K562 (cell line): ENCODE data around the gene CRTC3. TPM values are rescaled to one million over a fixed set of nuclear protein-coding genes. Genes with fewer than 3 reads are reported as not detected.

ENCODE experiments used
- EGR1 ChIP-seq: fragments of 450-650 bp; conservative IDR thresholded peaks from 2 replicates; pipeline ENCODE4 v1.6.1; 2017; ENCODE audit warnings: mild to moderate bottlenecking
- FOS ChIP-seq: IDR thresholded peaks from 3 replicates; pipeline ENCODE4 v1.6.1; 2011; ENCODE audit not compliant: insufficient read length; ENCODE audit errors: extremely low read depth
- FOXP1 ChIP-seq: sonication (generic); formaldehyde crosslinking; IDR thresholded peaks from 2 replicates; pipeline ENCODE4 v1.8.0; 2022; ENCODE audit warnings: mild to moderate bottlenecking, missing genetic modification reagents
- HES1 ChIP-seq: fragments of 450-650 bp; IDR thresholded peaks from 2 replicates; pipeline ENCODE4 v1.6.1; 2016; ENCODE audit warnings: low read depth, mild to moderate bottlenecking, moderate library complexity
- HMGXB4 ChIP-seq: sonication (generic); formaldehyde crosslinking; IDR thresholded peaks from 2 replicates; pipeline ENCODE4 v1.8.1; 2023; ENCODE audit warnings: mild to moderate bottlenecking, missing genetic modification reagents
- KAT2B ChIP-seq: IDR thresholded peaks from one replicate; pipeline ENCODE4 v1.6.1; 2012; ENCODE audit warnings: low read depth, mild to moderate bottlenecking, control low read depth, inconsistent platforms, low read length, moderate library complexity
- KLF16 ChIP-seq: IDR thresholded peaks from 2 replicates; pipeline ENCODE4 v1.6.1; 2016; ENCODE audit warnings: antibody characterized with exemption
- LEF1 ChIP-seq: fragments of 450-650 bp; IDR thresholded peaks from 2 replicates; pipeline ENCODE4 v1.6.1; 2016; ENCODE audit warnings: mild to moderate bottlenecking
- RBBP5 ChIP-seq: fragments of 200-600 bp; sonication (generic); IDR thresholded peaks from 2 replicates; pipeline ENCODE4 v1.6.1; 2012; ENCODE audit warnings: borderline replicate concordance, mild to moderate bottlenecking, low read length, control low read depth, inconsistent platforms; ENCODE audit not compliant: insufficient read depth, poor library complexity, severe bottlenecking
- SMARCB1 ChIP-seq: IDR thresholded peaks from 2 replicates; pipeline ENCODE4 v1.6.1; 2011; ENCODE audit warnings: improper control_type of control experiment, low read depth; ENCODE audit not compliant: insufficient read length
- SNAPC5 ChIP-seq: fragments of 250-450 bp; sonication (Bioruptor Pico); IDR thresholded peaks from 2 replicates; pipeline ENCODE4 v1.8.0; 2021; ENCODE audit warnings: moderate library complexity, mild to moderate bottlenecking, inconsistent platforms
- SPI1 ChIP-seq: IDR thresholded peaks from 2 replicates; pipeline ENCODE4 v1.6.1; 2011; ENCODE audit warnings: low read depth, low read length, control low read depth, borderline replicate concordance
- TBL1XR1 ChIP-seq, 2 experiments: IDR thresholded peaks; 2 replicates each; pipeline ENCODE4 v1.6.1; 2012; ENCODE audit warnings: improper control_type of control experiment in 2 of 2, low read length in 2 of 2, mild to moderate bottlenecking in 1 of 2
- ZNF507 ChIP-seq: conservative IDR thresholded peaks from 2 replicates; pipeline ENCODE4 v1.6.1; 2017; ENCODE audit warnings: missing genetic modification characterization, missing compliant biosample characterization
- ZNF696 ChIP-seq: fragments of 250-450 bp; sonication (Bioruptor Pico); conservative IDR thresholded peaks from 2 replicates; pipeline ENCODE4 v1.4.0; 2020; ENCODE audit warnings: mild to moderate bottlenecking, moderate library complexity
- ZNF830 ChIP-seq: fragments of 250-450 bp; sonication (Bioruptor Pico); IDR thresholded peaks from 2 replicates; pipeline ENCODE4 v1.5.0; 2021; ENCODE audit warnings: mild to moderate bottlenecking
- polyA plus RNA-seq, 8 experiments: library from polyadenylated mRNA; depleted of rRNA in 4 of 8; stranded (reverse) in 5 of 8; unstranded in 3 of 8; fragments of >200 nt; fragmentation: Nextera tagmentation in 2 of 8; fragmentation: Illumina TruSeq in 1 of 8; extraction: Ambion mirVana in 2 of 8; extraction: Trizol in 1 of 8; gene quantifications; 2 replicates each; pipeline versions ENCODE4 v1.2.1 to v1.2.3, GENCODE V29; 2011 to 2014; ENCODE audit warnings: inconsistent platforms in 1 of 8, missing spikeins in 1 of 8
- total RNA-seq, 7 experiments: library from RNA; depleted of rRNA in 6 of 7; stranded (reverse); fragments of >200 nt in 6 of 7; fragmentation: Illumina TruSeq in 2 of 7; extraction: Trizol in 2 of 7; gene quantifications; 2 replicates each; pipeline versions ENCODE4 v1.2.1 to v1.2.3, GENCODE V29; 2011 to 2021; ENCODE audit warnings: low replicate concordance in 1 of 7
- TF ChIP-seq, protein P1 (sequence below): fragments of 250-450 bp; sonication (Bioruptor Pico); IDR thresholded peaks from 2 replicates; pipeline ENCODE4 v1.8.0; 2022; ENCODE audit warnings: moderate library complexity, mild to moderate bottlenecking, inconsistent platforms
- TF ChIP-seq, protein P2 (sequence below): fragments of 250-450 bp; sonication (Bioruptor Pico); IDR thresholded peaks from 2 replicates; pipeline ENCODE4 v1.8.0; 2021; ENCODE audit warnings: mild to moderate bottlenecking, moderate library complexity
- TF ChIP-seq, protein P3 (sequence below), 2 experiments: fragments of 150-350 bp in 1 of 2; IDR thresholded peaks; 2 replicates each; pipeline ENCODE4 v1.6.1; 2012 to 2016; ENCODE audit warnings: low read depth in 2 of 2, low read length in 2 of 2, mild to moderate bottlenecking in 1 of 2, moderate library complexity in 1 of 2

CRTC3 gene
- total and polyA plus RNA-seq, 9 of the 15 experiments (the other 6 are each of a cell fraction or from before 2014, with no cell fraction given) = 1.2 to 19.0 (median 11.6) TPM

DNA sequence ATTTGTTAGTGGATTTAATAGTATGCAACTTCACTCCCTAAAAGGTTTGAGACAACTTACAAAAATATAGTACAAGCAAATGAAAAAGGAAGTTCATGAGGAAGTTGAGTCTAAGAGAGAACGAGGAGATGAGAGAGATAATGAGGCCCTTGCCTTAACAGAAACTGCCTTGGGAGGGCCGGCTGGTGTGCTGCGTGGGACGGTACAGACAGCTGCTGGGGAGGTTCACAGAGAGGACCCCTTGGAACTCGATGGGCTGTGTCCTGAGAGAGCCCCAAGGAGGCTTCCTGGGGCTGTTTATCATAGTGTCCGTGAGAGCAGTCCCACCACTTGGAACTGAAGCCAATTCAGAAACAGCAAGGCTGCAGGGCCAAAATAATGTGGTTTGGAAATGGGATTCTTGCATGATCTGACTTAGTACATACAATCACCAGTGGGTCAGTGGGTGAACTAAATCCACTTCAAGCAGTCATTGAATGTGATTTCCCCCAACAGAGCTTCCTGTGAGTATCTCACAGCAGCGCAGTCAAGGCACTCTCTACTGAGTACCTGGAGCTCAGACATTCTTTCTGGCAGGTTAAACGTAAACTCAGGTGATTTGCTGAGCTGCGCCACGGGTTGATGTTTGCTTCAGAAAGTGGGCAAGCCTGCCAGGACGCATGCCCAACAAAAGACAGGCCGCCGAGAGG lies 90.8 kb downstream of the CRTC3 start (continued):
- TF ChIP-seq ZNF507 (tag) (no peak), FOS (no peak), RBBP5 (peak; percentile 47), EGR1 (peak; percentile 47), SPI1 (0 out of 2 replicates have a peak, but pooled peaks have one; percentile 11), LEF1 (peak; percentile 65; the same call in 1 of the 2 replicates), ZNF830 (no peak), KAT2B (no peak), SMARCB1 (peak; percentile 42), KLF16 (0 out of 2 replicates have a peak, but pooled peaks have one; percentile 40), HMGXB4 (no peak), TBL1XR1 (IDR thresholded peaks at IDR 0.05; ENCODE audit: low read length in 2 of 2) (0 out of 4 replicates have a peak, but pooled peaks of 1 of the 2 experiments have one; percentile 3), FOXP1 (CRISPR knock-in tag) (no peak), HES1 (0 out of 2 replicates have a peak, but pooled peaks have one; percentile 9), ZNF696 (CRISPR knock-in tag) (no peak), SNAPC5 (no peak)
- TF ChIP-seq, protein P1, sequence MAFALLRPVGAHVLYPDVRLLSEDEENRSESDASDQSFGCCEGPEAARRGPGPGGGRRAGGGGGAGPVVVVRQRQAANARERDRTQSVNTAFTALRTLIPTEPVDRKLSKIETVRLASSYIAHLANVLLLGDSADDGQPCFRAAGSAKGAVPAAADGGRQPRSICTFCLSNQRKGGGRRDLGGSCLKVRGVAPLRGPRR = no peak
- TF ChIP-seq, protein P2, sequence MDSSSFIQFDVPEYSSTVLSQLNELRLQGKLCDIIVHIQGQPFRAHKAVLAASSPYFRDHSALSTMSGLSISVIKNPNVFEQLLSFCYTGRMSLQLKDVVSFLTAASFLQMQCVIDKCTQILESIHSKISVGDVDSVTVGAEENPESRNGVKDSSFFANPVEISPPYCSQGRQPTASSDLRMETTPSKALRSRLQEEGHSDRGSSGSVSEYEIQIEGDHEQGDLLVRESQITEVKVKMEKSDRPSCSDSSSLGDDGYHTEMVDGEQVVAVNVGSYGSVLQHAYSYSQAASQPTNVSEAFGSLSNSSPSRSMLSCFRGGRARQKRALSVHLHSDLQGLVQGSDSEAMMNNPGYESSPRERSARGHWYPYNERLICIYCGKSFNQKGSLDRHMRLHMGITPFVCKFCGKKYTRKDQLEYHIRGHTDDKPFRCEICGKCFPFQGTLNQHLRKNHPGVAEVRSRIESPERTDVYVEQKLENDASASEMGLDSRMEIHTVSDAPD (CRISPR knock-in tag) = no peak
- TF ChIP-seq, protein P3, sequence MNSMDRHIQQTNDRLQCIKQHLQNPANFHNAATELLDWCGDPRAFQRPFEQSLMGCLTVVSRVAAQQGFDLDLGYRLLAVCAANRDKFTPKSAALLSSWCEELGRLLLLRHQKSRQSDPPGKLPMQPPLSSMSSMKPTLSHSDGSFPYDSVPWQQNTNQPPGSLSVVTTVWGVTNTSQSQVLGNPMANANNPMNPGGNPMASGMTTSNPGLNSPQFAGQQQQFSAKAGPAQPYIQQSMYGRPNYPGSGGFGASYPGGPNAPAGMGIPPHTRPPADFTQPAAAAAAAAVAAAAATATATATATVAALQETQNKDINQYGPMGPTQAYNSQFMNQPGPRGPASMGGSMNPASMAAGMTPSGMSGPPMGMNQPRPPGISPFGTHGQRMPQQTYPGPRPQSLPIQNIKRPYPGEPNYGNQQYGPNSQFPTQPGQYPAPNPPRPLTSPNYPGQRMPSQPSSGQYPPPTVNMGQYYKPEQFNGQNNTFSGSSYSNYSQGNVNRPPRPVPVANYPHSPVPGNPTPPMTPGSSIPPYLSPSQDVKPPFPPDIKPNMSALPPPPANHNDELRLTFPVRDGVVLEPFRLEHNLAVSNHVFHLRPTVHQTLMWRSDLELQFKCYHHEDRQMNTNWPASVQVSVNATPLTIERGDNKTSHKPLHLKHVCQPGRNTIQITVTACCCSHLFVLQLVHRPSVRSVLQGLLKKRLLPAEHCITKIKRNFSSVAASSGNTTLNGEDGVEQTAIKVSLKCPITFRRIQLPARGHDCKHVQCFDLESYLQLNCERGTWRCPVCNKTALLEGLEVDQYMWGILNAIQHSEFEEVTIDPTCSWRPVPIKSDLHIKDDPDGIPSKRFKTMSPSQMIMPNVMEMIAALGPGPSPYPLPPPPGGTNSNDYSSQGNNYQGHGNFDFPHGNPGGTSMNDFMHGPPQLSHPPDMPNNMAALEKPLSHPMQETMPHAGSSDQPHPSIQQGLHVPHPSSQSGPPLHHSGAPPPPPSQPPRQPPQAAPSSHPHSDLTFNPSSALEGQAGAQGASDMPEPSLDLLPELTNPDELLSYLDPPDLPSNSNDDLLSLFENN (IDR thresholded peaks at IDR 0.05; ENCODE audit: low read depth in 2 of 2, low read length in 2 of 2) = no peak
